ENCODE measurements around the gene BCAR1.
A peak's percentile ranks its signal among the peaks of the same experiment; 100 is the strongest.

- TF ChIP-seq POLR2A (IDR thresholded peaks at IDR 0.05; ENCODE audit: low read depth, low read length) (peak; percentile 71), ATF7 (IDR thresholded peaks at IDR 0.05; ENCODE audit: low read depth) (no peak), CTCF (IDR thresholded peaks at IDR 0.05 in 2 of 3, conservative IDR thresholded peaks at IDR 0.05 in 1 of 3; ENCODE audit: control insufficient read depth in 2 of 3, extremely low read depth in 1 of 3, insufficient read depth in 1 of 3, low read depth in 3 of 3, low read length in 3 of 3) (no peak), RELA (IDR thresholded peaks at IDR 0.05; ENCODE audit: borderline replicate concordance, partially characterized antibody) (no peak), REST (IDR thresholded peaks at IDR 0.05; ENCODE audit: low read depth, low read length) (no peak), SMC3 (IDR thresholded peaks at IDR 0.05; ENCODE audit: borderline replicate concordance, low read length) (no peak; the same call in 1 of the 2 replicates), NBN (IDR thresholded peaks at IDR 0.05) (peak; percentile 47; the same call in 1 of the 2 replicates), USF1 (IDR thresholded peaks at IDR 0.05; ENCODE audit: borderline replicate concordance, extremely low read length, insufficient read depth, low read depth, low read length) (no peak), ZNF274 (IDR thresholded peaks at IDR 0.05; ENCODE audit: insufficient read depth, insufficient read length) (no peak), IKZF2 (IDR thresholded peaks at IDR 0.05) (no peak)
Measured at GRCh38 chr16:75265911-75266701, 14.7 kb upstream of the BCAR1 start.
